Measurements from ENCODE around the gene DAAM2.

The DAAM2 gene

GRCh38 chr6:39848171-39848570 lies 56.0 kb downstream of the DAAM2 start:
- DNase-seq (ENCODE audit: low spot score) = no peak

- no peak for DNase-seq (ENCODE audit: low spot score)
Measured at GRCh38 chr6:39849228-39849627, 57.1 kb downstream of the DAAM2 start.

- DNase-seq (ENCODE audit: low spot score) = no peak
Measured at GRCh38 chr6:39849764-39850163, 57.6 kb downstream of the DAAM2 start.

- DNase-seq (ENCODE audit: low spot score) = no peak
Measured at GRCh38 chr6:39850736-39851297, 58.6 kb downstream of the DAAM2 start.

- no peak for DNase-seq (ENCODE audit: low spot score)
Measured at GRCh38 chr6:39851331-39851730, 59.2 kb downstream of the DAAM2 start.

- DNase-seq (ENCODE audit: low spot score) = no peak
Measured at GRCh38 chr6:39852324-39852723, 60.1 kb downstream of the DAAM2 start.

- DNase-seq (ENCODE audit: low spot score) = no peak
Measured at GRCh38 chr6:39853604-39854003, 61.4 kb downstream of the DAAM2 start.

- no peak for DNase-seq (ENCODE audit: low spot score)
Measured at GRCh38 chr6:39855356-39855995, 63.3 kb downstream of the DAAM2 start.

- DNase-seq (ENCODE audit: low spot score) = no peak
Measured at GRCh38 chr6:39859025-39859424, 66.8 kb downstream of the DAAM2 start.

- DNase-seq (ENCODE audit: low spot score) = no peak
Measured at GRCh38 chr6:39861663-39862062, 69.5 kb downstream of the DAAM2 start.

- no peak for DNase-seq (ENCODE audit: low spot score)
Measured at GRCh38 chr6:39865011-39865888, 73.1 kb downstream of the DAAM2 start.

- no peak for DNase-seq (ENCODE audit: low spot score)
Measured at GRCh38 chr6:39867592-39867991, 75.4 kb downstream of the DAAM2 start.

GRCh38 chr6:39870950-39871349 lies 78.8 kb downstream of the DAAM2 start:
- peak; percentile 34 for DNase-seq (ENCODE audit: low spot score)

- no peak for DNase-seq (ENCODE audit: low spot score)
Measured at GRCh38 chr6:39873439-39873838, 81.3 kb downstream of the DAAM2 start.

- no peak for DNase-seq (ENCODE audit: low spot score)
Measured at GRCh38 chr6:39876111-39876510, 83.9 kb downstream of the DAAM2 start.

GRCh38 chr6:39876826-39877225 lies 84.7 kb downstream of the DAAM2 start:
- DNase-seq (ENCODE audit: low spot score) = no peak

- DNase-seq (ENCODE audit: low spot score) = no peak
Measured at GRCh38 chr6:39879535-39879934, 87.4 kb downstream of the DAAM2 start.

GRCh38 chr6:39880594-39880993 lies 88.4 kb downstream of the DAAM2 start:
- DNase-seq (ENCODE audit: low spot score) = no peak

GRCh38 chr6:39881851-39882530 lies 89.8 kb downstream of the DAAM2 start:
- DNase-seq (ENCODE audit: low spot score) = no peak

- peak; percentile 73 for DNase-seq (ENCODE audit: low spot score)
Measured at GRCh38 chr6:39882531-39882899, 90.3 kb downstream of the DAAM2 start.

- DNase-seq (ENCODE audit: low spot score) = no peak
Measured at GRCh38 chr6:39884696-39885095, 92.5 kb downstream of the DAAM2 start.

- DNase-seq (ENCODE audit: low spot score) = no peak
Measured at GRCh38 chr6:39885691-39886090, 93.5 kb downstream of the DAAM2 start.

GRCh38 chr6:39886871-39887270 lies 94.7 kb downstream of the DAAM2 start:
- DNase-seq (ENCODE audit: low spot score) = no peak
